Measurements from ENCODE around the gene CTSO.
"Not testable (repeated sequence)": the region's sequence is repeated elsewhere in the genome, so short reads cannot be mapped to it uniquely, and the experiment has no call there.

DNA sequence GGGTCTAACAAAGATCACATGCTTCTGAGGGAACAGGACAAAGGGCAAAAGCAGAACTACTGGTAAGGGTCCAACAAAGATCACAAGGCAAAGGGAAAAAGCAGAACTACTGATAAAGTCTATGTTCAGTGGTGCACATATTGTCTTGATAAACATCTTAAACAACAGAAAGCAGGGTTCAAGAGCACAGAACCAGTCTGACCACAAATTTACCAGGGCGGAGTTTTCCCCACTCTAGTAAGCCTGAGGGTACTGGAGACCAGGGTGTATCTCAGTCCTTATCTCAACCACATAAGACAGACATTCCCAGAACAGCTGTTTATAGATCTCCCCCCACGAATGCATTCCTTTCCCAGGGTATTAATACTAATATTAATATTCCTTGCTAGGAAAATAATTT is 55.3 kb downstream of the CTSO start:
- TF ChIP-seq, protein P1, sequence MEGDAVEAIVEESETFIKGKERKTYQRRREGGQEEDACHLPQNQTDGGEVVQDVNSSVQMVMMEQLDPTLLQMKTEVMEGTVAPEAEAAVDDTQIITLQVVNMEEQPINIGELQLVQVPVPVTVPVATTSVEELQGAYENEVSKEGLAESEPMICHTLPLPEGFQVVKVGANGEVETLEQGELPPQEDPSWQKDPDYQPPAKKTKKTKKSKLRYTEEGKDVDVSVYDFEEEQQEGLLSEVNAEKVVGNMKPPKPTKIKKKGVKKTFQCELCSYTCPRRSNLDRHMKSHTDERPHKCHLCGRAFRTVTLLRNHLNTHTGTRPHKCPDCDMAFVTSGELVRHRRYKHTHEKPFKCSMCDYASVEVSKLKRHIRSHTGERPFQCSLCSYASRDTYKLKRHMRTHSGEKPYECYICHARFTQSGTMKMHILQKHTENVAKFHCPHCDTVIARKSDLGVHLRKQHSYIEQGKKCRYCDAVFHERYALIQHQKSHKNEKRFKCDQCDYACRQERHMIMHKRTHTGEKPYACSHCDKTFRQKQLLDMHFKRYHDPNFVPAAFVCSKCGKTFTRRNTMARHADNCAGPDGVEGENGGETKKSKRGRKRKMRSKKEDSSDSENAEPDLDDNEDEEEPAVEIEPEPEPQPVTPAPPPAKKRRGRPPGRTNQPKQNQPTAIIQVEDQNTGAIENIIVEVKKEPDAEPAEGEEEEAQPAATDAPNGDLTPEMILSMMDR (IDR thresholded peaks at IDR 0.05 in 4 of 5, conservative IDR thresholded peaks at IDR 0.05 in 1 of 5): not testable (repeated sequence)
- TF ChIP-seq POLR2A (IDR thresholded peaks at IDR 0.05): not testable (repeated sequence)

Measured in gastrocnemius medialis (tissue), 4 donors.